ENCODE measurements around the gene DMTF1. TPM values are rescaled to one million over a fixed set of nuclear protein-coding genes. Genes with fewer than 3 reads are reported as not detected.
A peak's percentile ranks its signal among the peaks of the same experiment; 100 is the strongest.

Gene DMTF1
- polyA plus RNA-seq, 3 donors = 4.9 to 108 (median 8.3) TPM

DNA sequence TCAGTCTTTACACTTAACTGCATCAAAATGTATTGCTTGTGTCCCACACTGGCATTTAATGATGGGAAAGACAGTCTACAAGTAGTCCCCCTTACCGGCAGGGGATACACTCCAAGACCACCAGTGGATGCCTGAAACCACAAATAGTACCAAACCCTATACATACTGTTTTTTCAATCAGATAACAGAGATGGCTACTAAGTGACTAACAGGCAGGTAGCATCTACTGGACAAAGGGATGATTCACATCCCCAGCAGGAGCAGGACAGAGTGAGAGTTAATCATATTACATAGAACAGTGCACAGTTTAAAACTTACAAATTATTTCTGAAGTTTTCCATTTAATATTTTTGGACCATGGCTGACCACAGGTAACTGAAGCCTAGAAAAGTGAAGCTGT lies 54.1 kb downstream of the DMTF1 start:
- no peak for DNase-seq
- H3K36me3 ChIP-seq (replicated peaks in 1 of 2; ENCODE audit: control insufficient read depth in 1 of 2, insufficient read depth in 2 of 2, low read length in 2 of 2) = peaks cover 2 to 22% of the 10 kb centered on the region in 2 donors
- Mint-ChIP-seq H3K27ac (no peak overlapping the region), H3K9me3 (peaks cover 14 to 38% (median 22%) of the 10 kb centered on the region in 7 donors), H3K4me3 (no peak overlapping the region), H3K4me1 (peaks cover 3% of the 10 kb centered on the region), H3K36me3 (peaks cover 23 to 40% of the 10 kb centered on the region in 2 donors), H3K27me3 (ENCODE audit: low read depth in 3 of 3) (no peaks in the 10 kb centered on the region)
- intact Hi-C loops (cut with micrococcal nuclease) = no loop called here
- TF ChIP-seq, protein P1, sequence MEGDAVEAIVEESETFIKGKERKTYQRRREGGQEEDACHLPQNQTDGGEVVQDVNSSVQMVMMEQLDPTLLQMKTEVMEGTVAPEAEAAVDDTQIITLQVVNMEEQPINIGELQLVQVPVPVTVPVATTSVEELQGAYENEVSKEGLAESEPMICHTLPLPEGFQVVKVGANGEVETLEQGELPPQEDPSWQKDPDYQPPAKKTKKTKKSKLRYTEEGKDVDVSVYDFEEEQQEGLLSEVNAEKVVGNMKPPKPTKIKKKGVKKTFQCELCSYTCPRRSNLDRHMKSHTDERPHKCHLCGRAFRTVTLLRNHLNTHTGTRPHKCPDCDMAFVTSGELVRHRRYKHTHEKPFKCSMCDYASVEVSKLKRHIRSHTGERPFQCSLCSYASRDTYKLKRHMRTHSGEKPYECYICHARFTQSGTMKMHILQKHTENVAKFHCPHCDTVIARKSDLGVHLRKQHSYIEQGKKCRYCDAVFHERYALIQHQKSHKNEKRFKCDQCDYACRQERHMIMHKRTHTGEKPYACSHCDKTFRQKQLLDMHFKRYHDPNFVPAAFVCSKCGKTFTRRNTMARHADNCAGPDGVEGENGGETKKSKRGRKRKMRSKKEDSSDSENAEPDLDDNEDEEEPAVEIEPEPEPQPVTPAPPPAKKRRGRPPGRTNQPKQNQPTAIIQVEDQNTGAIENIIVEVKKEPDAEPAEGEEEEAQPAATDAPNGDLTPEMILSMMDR (IDR thresholded peaks at IDR 0.05) = no peak
- no peaks in the 10 kb centered on the region for H3K27me3 ChIP-seq (ENCODE audit: control insufficient read depth in 2 of 2, insufficient read depth in 2 of 2, low read length in 2 of 2)
- H3K4me2 ChIP-seq (replicated peaks; ENCODE audit: extremely low read depth, low read length, poor library complexity, severe bottlenecking) = no peak overlapping the region
- no peak overlapping the region for H2AFZ ChIP-seq (ENCODE audit: insufficient read depth, low read depth, low read length, poor library complexity, severe bottlenecking)
- H3K4me1 ChIP-seq (ENCODE audit: control insufficient read depth in 1 of 2, insufficient read depth in 2 of 2, low read length in 2 of 2) = no peaks in the 10 kb centered on the region
- WGBS (ENCODE audit: insufficient coverage) = 100% methylated on average over 1 of the region's 1 CpG
- H4K20me1 ChIP-seq (ENCODE audit: insufficient read depth, low read length) = peaks cover 92% of the 10 kb centered on the region
- no peak overlapping the region for H3K9ac ChIP-seq (ENCODE audit: insufficient read depth, low read length, poor library complexity, severe bottlenecking)
- no peak overlapping the region for H3K4me3 ChIP-seq (replicated peaks in 1 of 3; ENCODE audit: low read depth in 2 of 3, low read length in 3 of 3)
- peaks cover 23 to 24% of the 10 kb centered on the region in 2 donors for H3K9me3 ChIP-seq (replicated peaks in 1 of 2; ENCODE audit: control insufficient read depth in 1 of 2, insufficient read depth in 1 of 2, low read length in 2 of 2)
- no peak overlapping the region for H3K27ac ChIP-seq (ENCODE audit: low read depth in 1 of 2, low read length in 2 of 2)
- peaks cover 95% of the 10 kb centered on the region for H3K79me2 ChIP-seq (ENCODE audit: insufficient read depth, low read length)

DNA sequence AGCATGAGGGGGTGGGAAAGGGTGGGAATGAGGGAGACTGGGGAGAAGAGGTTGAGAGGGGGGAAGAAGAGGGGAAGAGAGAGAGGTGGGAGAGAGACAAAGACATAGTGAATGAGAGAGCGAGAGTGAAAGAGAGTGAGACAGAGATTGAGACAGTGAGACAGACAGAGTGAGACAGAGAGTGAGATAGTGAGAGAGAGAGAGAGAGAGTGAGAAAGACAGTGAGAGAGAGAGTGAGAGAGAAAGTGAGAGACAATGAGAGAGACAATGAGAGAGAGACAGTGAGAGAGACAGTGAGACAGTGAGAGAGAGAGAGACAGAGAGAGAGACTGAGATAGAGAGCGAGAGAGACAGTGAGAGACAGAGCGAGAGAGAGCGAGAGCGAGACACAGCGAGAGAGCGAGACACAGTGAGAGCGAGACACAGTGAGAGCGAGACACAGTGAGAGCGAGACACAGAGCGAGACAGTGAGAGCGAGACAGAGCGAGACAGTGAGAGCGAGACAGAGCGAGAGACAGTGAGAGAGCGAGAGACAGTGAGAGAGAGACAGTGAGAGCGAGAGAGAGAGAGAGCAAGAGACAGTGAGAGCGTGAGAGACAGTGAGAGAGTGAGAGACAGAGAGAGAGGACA lies 57.2 kb downstream of the DMTF1 start:
- Histone ChIP-seq H3K9ac (ENCODE audit: insufficient read depth, low read length, poor library complexity, severe bottlenecking) (no peak overlapping the region), H3K4me2 (replicated peaks; ENCODE audit: extremely low read depth, low read length, poor library complexity, severe bottlenecking) (no peak overlapping the region), H3K79me2 (ENCODE audit: insufficient read depth, low read length) (peaks cover 95% of the 10 kb centered on the region), H3K9me3 (replicated peaks in 1 of 2; ENCODE audit: control insufficient read depth in 1 of 2, insufficient read depth in 1 of 2, low read length in 2 of 2) (peaks cover 23% of the 10 kb centered on the region in 2 donors), H3K36me3 (replicated peaks in 1 of 2; ENCODE audit: control insufficient read depth in 1 of 2, insufficient read depth in 2 of 2, low read length in 2 of 2) (peaks cover 2 to 17% of the 10 kb centered on the region in 2 donors), H3K27ac (ENCODE audit: low read depth in 1 of 2, low read length in 2 of 2) (no peak overlapping the region), H3K4me3 (replicated peaks in 1 of 3; ENCODE audit: low read depth in 2 of 3, low read length in 3 of 3) (no peak overlapping the region), H2AFZ (ENCODE audit: insufficient read depth, low read depth, low read length, poor library complexity, severe bottlenecking) (no peak overlapping the region), H3K4me1 (ENCODE audit: control insufficient read depth in 1 of 2, insufficient read depth in 2 of 2, low read length in 2 of 2) (peaks cover 0 to 14% of the 10 kb centered on the region in 2 donors), H4K20me1 (ENCODE audit: insufficient read depth, low read length) (peaks cover 96% of the 10 kb centered on the region), H3K27me3 (ENCODE audit: control insufficient read depth in 2 of 2, insufficient read depth in 2 of 2, low read length in 2 of 2) (no peaks in the 10 kb centered on the region)
- TF ChIP-seq, protein P1 (IDR thresholded peaks at IDR 0.05) = no peak
- peak overlapping the region in 2 of 7 donors; percentile 6 to 65 for H3K27ac Mint-ChIP-seq
- 96% methylated on average over 15 of the region's 18 CpGs for WGBS (ENCODE audit: insufficient coverage)
- no peaks in the 10 kb centered on the region for H3K27me3 Mint-ChIP-seq (ENCODE audit: low read depth in 3 of 3)
- peaks cover 23 to 37% of the 10 kb centered on the region in 2 donors for H3K36me3 Mint-ChIP-seq
- DNase-seq = no peak
- H3K4me1 Mint-ChIP-seq = peaks cover 27% of the 10 kb centered on the region
- intact Hi-C loops (cut with micrococcal nuclease) = no loop called here
- H3K4me3 Mint-ChIP-seq = no peak overlapping the region
- H3K9me3 Mint-ChIP-seq = peaks cover 14 to 32% (median 20%) of the 10 kb centered on the region in 7 donors

Measured in CD14-positive monocyte (primary cell).